H54 (cell line): ENCODE measurements around the gene MICAL3.

Source experiments
- DNase-seq: peaks from one replicate; pipeline ENCODE4 v3.0.0; 2011; ENCODE audit warnings: low spot score, mixed read lengths; ENCODE audit not compliant: insufficient read length
- FAIRE-seq: peaks from 3 replicates; lab custom pipeline; 2011; peaks lifted over from hg19 to GRCh38; lab: Jason Lieb, UNC
- POLR2A ChIP-seq: IDR thresholded peaks from 2 replicates; pipeline ENCODE4 v1.6.1; 2011; ENCODE audit warnings: low read depth, mild to moderate bottlenecking, low read length

Gene MICAL3

GRCh38 chr22:17823226-17823625, 201.1 kb downstream of the MICAL3 start:
- DNase-seq (no peak), FAIRE-seq (no peak)
- TF ChIP-seq POLR2A, result no peak

DNA sequence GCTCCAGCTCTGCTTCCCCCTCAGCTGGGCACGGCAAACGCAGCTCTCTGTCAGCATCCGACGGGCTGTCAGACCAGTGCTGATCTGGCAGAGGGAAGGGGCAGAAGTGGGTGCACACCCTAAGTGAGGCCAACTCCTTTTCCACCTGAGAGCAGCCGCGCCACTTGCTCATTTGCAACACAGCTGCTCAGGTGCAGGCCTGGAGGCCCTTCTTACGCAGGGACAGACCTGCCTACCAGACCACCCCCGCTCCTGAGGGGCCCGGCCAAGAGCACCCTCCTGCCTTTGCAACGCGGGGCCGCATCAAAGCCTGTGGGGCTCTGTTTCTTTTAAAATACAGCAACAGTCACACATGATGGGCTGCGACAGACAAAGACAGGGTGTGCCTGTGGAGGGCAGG, 202.3 kb downstream of the MICAL3 start:
- TF ChIP-seq POLR2A, result no peak
- FAIRE-seq (no peak), DNase-seq (no peak)

DNA sequence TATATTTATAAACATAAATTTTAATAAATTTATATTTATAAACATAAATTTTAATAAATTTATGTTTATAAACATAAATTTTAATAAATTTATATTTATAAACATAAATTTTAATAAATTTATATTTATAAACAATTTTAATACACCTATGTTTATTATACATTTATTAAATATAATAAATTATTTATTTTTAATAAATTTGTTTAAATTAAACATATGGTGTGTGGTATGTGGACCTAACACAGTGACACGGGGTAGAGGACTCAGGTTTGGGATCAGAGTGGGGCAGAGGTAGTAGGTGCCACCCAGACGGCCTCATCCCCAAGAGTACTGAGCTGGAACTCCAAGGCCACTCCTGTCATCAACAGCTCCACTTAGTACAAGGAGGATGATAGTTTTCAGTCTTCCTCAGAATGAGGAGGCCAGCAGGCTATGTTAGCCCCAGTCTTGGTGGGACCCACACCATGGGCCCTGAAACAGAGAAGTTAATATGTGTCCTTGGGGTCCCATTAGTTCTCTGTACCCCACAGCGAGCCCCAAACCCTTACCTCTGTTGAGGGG, 203.4 kb downstream of the MICAL3 start:
- DNase-seq (no peak), FAIRE-seq (no peak)
- TF ChIP-seq POLR2A, result no peak

DNA sequence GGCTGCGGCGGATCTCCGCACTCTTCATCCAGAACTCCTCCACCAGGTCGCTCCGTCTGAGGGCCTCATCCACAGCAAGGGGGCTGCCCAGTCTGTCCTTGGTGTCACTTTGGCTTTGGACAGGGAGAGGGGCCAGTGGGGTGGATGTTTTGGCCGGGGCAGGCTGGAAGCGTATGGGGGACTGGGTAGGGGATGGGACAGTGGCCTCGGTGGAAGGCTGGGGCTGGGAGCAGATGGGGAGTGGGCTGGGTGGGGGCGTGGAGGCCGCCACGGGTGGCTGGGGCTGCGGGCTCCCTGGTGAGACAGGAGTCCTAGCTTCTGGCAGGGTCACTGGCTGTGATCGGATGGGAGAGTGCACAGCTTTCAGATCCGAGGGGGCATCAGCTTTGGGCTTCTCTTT, 205.7 kb downstream of the MICAL3 start:
- no peak for TF ChIP-seq POLR2A
- FAIRE-seq, result no peak
- no peak for DNase-seq

DNA sequence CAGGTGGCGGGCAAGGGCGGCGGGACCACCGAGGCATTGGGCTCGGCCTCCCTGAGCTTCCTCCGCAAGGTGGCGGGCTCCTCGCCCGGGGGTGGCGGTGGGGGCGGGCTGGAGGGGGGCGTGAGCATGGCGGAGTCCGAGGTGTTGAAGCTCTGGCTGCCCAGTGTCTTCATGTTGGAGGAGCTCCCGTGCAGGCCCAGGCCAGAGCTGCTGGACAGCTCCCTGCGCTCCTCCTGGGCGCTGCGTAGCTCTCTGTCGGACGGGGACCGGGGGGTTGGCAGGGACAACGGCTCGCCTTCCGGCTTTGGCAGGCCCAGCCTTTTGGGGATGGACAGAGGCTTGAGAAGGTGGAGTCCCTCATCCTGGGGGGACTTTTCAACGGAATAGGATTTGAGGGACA, 206.2 kb downstream of the MICAL3 start:
- FAIRE-seq (no peak), DNase-seq (no peak)
- no peak for TF ChIP-seq POLR2A

DNA sequence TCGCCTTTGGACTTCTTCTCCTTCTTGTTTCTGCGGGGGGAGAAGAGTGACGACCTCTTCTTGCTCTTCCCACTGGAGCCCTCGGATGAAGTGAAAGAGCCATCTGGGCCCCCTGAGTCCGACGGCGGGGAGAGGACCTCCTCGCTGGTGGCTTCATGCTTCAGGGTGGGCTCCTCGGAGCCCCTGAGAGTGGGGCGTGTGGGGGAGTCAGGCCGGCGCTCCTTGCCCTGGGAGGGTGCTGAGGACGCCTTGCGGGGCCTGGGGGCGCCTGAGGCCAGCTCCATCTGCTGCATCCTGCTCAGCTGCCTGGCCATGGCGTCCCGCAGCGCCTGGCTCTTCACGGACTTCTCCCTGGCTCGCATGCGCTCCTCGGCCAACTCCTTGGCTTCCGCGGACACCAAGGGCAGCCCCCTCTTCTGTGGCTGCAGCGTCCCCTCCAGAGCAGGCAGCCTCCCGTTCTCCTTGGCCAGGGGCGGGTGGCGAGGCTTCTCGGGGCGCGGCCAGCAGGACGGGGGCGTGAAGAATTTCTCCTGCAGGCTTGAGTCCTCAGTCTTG, 206.8 kb downstream of the MICAL3 start:
- DNase-seq, result no peak
- no peak for TF ChIP-seq POLR2A
- FAIRE-seq, result no peak

GRCh38 chr22:17817079-17817478, 207.3 kb downstream of the MICAL3 start:
- no peak for TF ChIP-seq POLR2A
- FAIRE-seq (no peak), DNase-seq (no peak)

GRCh38 chr22:17816649-17817048, 207.7 kb downstream of the MICAL3 start:
- DNase-seq (no peak), FAIRE-seq (no peak)

GRCh38 chr22:17815703-17816254, 208.6 kb downstream of the MICAL3 start:
- no peak for DNase-seq
- TF ChIP-seq POLR2A, result no peak
- no peak for FAIRE-seq

More at GRCh38 chr22:17816649-17817048, 207.7 kb downstream of the MICAL3 start:
- TF ChIP-seq POLR2A, result no peak

- DNase-seq (no peak), FAIRE-seq (no peak)
- TF ChIP-seq POLR2A, result no peak
Observed at GRCh38 chr22:17814830-17815229, 209.5 kb downstream of the MICAL3 start.

GRCh38 chr22:17814084-17814483, 210.3 kb downstream of the MICAL3 start:
- DNase-seq (no peak), FAIRE-seq (no peak)
- no peak for TF ChIP-seq POLR2A

DNA sequence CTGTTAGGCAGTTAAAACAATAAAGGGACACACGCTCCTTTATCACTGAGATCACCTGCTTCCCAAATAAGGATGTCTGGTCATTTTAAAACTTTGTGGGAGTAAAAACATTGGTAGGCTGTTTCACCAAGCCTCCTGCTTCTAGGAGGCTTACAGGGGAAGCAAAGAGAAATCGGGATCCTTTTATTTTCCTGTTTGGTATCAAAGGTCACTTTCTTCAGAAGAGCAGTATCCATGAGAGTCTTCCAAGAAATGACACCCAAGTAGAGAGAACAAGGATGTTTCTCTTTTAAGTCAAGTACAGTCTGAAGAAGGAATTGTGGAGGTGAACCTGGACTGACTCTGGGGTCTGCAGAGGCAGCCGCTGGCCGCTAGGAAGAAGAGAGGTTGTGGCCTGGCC, 213.2 kb downstream of the MICAL3 start:
- no peak for TF ChIP-seq POLR2A
- no peak for DNase-seq
- FAIRE-seq, result no peak

- DNase-seq, result no peak
- no peak for TF ChIP-seq POLR2A
- no peak for FAIRE-seq
Observed at GRCh38 chr22:17810570-17811116, 213.7 kb downstream of the MICAL3 start.

DNA sequence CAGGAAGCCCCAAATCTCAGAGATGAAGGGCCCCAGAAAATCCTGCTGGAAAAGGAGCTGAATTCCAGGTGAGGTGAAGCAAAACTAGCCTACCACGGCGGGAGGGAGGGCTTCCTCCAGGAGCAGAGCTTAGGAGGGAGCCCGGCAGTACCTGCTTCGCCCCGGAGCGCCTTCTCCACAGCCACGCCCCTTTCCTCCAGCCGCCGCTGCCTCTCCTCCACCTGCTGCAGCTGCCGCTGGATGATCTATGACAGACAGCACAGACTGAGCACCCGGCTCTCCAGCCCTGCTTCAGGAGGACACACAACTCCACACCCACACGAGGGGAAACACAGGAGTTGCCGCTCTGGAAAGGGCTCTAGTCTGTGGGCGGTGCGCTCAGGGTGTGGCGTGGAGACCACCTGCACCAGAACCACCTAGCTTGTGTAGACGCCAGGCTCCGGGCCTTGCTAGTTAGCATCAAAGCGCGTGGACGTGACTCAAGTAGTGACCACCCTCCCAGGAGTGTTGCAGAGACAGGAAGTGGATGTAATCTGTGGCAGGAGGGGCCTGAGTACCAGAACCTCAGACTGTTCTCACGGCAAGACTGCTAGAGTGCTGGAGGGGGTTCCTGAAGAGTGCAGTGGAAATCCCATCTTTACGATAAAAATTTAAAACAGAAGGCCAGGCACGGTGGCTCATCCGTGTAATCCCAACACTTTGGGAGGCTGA, 215.5 kb downstream of the MICAL3 start:
- no peak for FAIRE-seq
- no peak for TF ChIP-seq POLR2A
- no peak for DNase-seq
